ENCODE results near the gene COL2A1. TPM values are rescaled to one million over a fixed set of nuclear protein-coding genes. Genes with fewer than 3 reads are reported as not detected.

COL2A1 gene
- total RNA-seq (2011; cell fraction: chromatin; rRNA removed; ENCODE audit: low replicate concordance) = not detected in 2 replicates
- total RNA-seq (2011; cell fraction: nucleolus; rRNA removed) = not detected in 2 replicates
- total RNA-seq (2011; cell fraction: nucleoplasm; rRNA removed) = not detected in 2 replicates
- total RNA-seq (2014; rRNA removed) (not detected in 2 replicates), total RNA-seq (2014; rRNA removed; fragmentation: Illumina TruSeq; extraction: Trizol) (not detected in 2 replicates), total RNA-seq (2015; rRNA removed; fragmentation: Illumina TruSeq; extraction: Trizol) (not detected in 2 replicates), total RNA-seq (2021) (not detected in 2 replicates), polyA plus RNA-seq (2011; rRNA removed) (0.01 TPM in 1 of 2 replicates, not detected in the other), polyA plus RNA-seq (2014; fragmentation: Illumina TruSeq; extraction: Trizol) (not detected in 2 replicates), polyA plus RNA-seq (2014; fragmentation: Nextera tagmentation; extraction: Ambion mirVana) (not detected), polyA plus RNA-seq (2014; rRNA removed) (0.46 TPM in 1 of 2 replicates, not detected in the other), polyA minus RNA-seq (2011; rRNA and poly(A)+ RNA removed) (not detected in 2 replicates), Bru-seq, nascent RNA (not detected), BruChase-seq, experiment 1, labeled RNA remaining after a 2-hour chase (percentile 3 among the genes with signal in this experiment), BruChase-seq, experiment 2, labeled RNA remaining after a 6-hour chase (percentile 10 among the genes with signal in this experiment)
- polyA plus RNA-seq (2011; cell fraction: cytosol; rRNA removed) = not detected in 2 replicates
- 0.04 and 0.10 TPM in 2 replicates for polyA plus RNA-seq (2011; cell fraction: nucleus; rRNA removed)
- 0.03 TPM in 1 of 2 replicates, not detected in the other for polyA plus RNA-seq (2012)
- not detected in 2 replicates for polyA minus RNA-seq (2011; cell fraction: cytosol; rRNA and poly(A)+ RNA removed)
- polyA minus RNA-seq (2011; cell fraction: nucleus; rRNA and poly(A)+ RNA removed) = not detected in 2 replicates
- long read RNA-seq, experiment 1 = 0 reads
- long read RNA-seq, experiment 2 = 0 reads
- long read RNA-seq, experiment 3 = 0 reads

- Histone ChIP-seq H3K4me1 (replicated peaks in 1 of 2; ENCODE audit: control insufficient read depth in 2 of 2, insufficient read depth in 2 of 2, low read length in 2 of 2) (peaks cover 0 to 28% of the 10 kb centered on the region in 2 experiments; a peak in 2 of 5 replicates), H3K9ac (ENCODE audit: insufficient read depth in 1 of 2, low read depth in 2 of 2, low read length in 2 of 2) (no peak within 1 kb of the TSS), H3K27me3 (ENCODE audit: control insufficient read depth in 2 of 2, insufficient read depth in 2 of 2, low read length in 2 of 2) (peaks cover 61 to 65% of the 10 kb centered on the region in 2 experiments), H3K9me1 (ENCODE audit: control insufficient read depth, insufficient read depth, low read length) (no peaks in the 10 kb centered on the region), H3K9me3 (replicated peaks; ENCODE audit: control insufficient read depth, insufficient read depth, low read depth, low read length) (no peaks in the 10 kb centered on the region), H3K4me2 (ENCODE audit: insufficient read depth, low read length) (no peak within 1 kb of the TSS), H4K20me1 (replicated peaks; ENCODE audit: control insufficient read depth, insufficient read depth, low read length) (0 out of 2 replicates have a peak, but pooled peaks cover 3% of the 10 kb centered on the region), H2AFZ (ENCODE audit: low read depth, low read length) (no peak within 1 kb of the TSS), H3K79me2 (ENCODE audit: control insufficient read depth, insufficient read depth, low read length) (no peaks in the 10 kb centered on the region), H3K36me3 (ENCODE audit: control insufficient read depth, insufficient read depth, low read length) (no peaks in the 10 kb centered on the region), H3K4me3 (no peak within 1 kb of the TSS), H3K27ac (ENCODE audit: extremely low read depth, low read depth, low read length) (no peak within 1 kb of the TSS)
- ChIA-PET POLR2A (no interaction called here), CTCF (ENCODE audit: low intra/inter-chr PET ratio) (no interaction called here)
- FAIRE-seq (no peak), ATAC-seq (no peak), DNase-seq (ENCODE audit: extremely low read depth in 1 of 4, low spot score in 3 of 4) (no peak)
- intact Hi-C loops (cut with micrococcal nuclease) (no loop called here), in situ Hi-C loops (cut with MboI) (no loop called here)
- BruUV-seq (replicated peaks) = no TSS peak
- WGBS (ENCODE audit: insufficient coverage, low coverage, missing lambda C conversion rate) = 39% methylated on average over 51 of the region's 83 CpGs
- TF ChIP-seq ZNF436 (CRISPR knock-in tag; IDR thresholded peaks at IDR 0.05) = no peak
- no peak for TF ChIP-seq E2F8 (IDR thresholded peaks at IDR 0.05; ENCODE audit: low read depth, partially characterized antibody)
- no peak for TF ChIP-seq FOXJ3 (CRISPR knock-in tag; IDR thresholded peaks at IDR 0.05)
- TF ChIP-seq EZH2 (IDR thresholded peaks at IDR 0.05; ENCODE audit: borderline replicate concordance, low read depth, low read length) = 0 out of 2 replicates have a peak, but pooled peaks have one; percentile 1
Observed at GRCh38 chr12:48004053-48004941, at the start of gene COL2A1. Gene COL2A1 (minus strand): TSS chr12:48004476. CDS start chr12:48004321, 155 bp downstream.
